ENCODE measurements around the gene GPR84. TPM values are rescaled to one million over a fixed set of nuclear protein-coding genes. Genes with fewer than 3 reads are reported as not detected.

Gene GPR84
- polyA plus RNA-seq, 2 of the 4 experiments (the other 2 are of a cell fraction): not detected

DNA sequence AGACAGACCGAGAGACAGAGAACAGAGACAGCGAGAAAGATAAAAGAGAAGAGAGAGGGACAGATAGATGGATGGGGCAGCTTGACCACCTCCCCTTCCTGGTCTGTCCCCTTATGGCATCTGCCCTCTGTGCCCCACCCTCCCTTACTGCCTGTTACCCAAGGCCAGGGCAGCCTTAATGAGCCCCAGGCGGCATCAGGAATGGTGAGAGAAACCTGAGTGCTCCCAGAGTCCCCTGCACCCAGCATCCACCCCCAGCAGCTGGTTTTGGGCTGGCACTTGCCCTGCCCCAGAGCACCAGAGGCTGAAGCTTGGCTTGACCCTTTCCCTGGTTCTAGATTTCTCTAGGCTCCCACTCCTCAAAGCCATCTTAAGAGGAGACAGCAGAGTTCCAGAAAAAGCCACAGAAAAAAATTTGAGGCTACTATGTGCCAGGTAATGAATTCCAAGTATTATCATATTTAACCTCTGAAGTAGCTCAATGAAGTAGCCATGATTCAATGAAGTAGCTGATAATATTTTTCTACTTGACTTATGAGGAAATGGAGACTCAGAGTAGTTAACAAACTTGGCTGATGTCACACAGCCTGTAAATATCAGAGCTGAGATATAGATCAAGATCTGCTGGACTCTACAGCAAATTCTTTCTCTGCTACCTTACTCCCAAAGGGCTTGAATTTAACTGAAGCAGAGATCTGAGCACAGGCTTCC is 22.3 kb upstream of the GPR84 start:
- Histone ChIP-seq H3K4me2 (no peak overlapping the region), H3K4me1 (peaks cover 35% of the 10 kb centered on the region; the same call in 2 of the 3 replicates), H3K9me3 (no peaks in the 10 kb centered on the region), H3K4me3 (no peak overlapping the region), H3K27ac (no peak overlapping the region)
- DNase-seq (ENCODE audit: low read depth in 1 of 2, low spot score in 1 of 2) (no peak), FAIRE-seq (no peak), ATAC-seq (no peak)
- WGBS (ENCODE audit: missing lambda C conversion rate): 81% methylated on average over 3 of the region's 3 CpGs
- CTCF ChIA-PET: interaction anchor here (0.6 to 11.5 kb wide), 8 partner anchors 14 to 1500 kb away, joined by 3 to 224 read pairs (median 4); no protein-coding TSS in a partner anchor
- POLR2A ChIA-PET: no interaction called here
- TF ChIP-seq HDAC2 (IDR thresholded peaks at IDR 0.05) (no peak), RCOR1 (IDR thresholded peaks at IDR 0.05; ENCODE audit: low read depth, low read length) (no peak), ZC3H11A (IDR thresholded peaks at IDR 0.05) (no peak), CBX2 (IDR thresholded peaks at IDR 0.05; ENCODE audit: borderline replicate concordance, low read depth) (no peak)
- TF ChIP-seq, protein P1, sequence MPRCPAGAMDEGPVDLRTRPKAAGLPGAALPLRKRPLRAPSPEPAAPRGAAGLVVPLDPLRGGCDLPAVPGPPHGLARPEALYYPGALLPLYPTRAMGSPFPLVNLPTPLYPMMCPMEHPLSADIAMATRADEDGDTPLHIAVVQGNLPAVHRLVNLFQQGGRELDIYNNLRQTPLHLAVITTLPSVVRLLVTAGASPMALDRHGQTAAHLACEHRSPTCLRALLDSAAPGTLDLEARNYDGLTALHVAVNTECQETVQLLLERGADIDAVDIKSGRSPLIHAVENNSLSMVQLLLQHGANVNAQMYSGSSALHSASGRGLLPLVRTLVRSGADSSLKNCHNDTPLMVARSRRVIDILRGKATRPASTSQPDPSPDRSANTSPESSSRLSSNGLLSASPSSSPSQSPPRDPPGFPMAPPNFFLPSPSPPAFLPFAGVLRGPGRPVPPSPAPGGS (IDR thresholded peaks at IDR 0.05): no peak
- TF ChIP-seq, protein P2, sequence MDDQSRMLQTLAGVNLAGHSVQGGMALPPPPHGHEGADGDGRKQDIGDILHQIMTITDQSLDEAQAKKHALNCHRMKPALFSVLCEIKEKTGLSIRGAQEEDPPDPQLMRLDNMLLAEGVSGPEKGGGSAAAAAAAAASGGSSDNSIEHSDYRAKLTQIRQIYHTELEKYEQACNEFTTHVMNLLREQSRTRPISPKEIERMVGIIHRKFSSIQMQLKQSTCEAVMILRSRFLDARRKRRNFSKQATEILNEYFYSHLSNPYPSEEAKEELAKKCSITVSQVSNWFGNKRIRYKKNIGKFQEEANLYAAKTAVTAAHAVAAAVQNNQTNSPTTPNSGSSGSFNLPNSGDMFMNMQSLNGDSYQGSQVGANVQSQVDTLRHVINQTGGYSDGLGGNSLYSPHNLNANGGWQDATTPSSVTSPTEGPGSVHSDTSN (IDR thresholded peaks at IDR 0.05): no peak
- TF ChIP-seq, protein P3, sequence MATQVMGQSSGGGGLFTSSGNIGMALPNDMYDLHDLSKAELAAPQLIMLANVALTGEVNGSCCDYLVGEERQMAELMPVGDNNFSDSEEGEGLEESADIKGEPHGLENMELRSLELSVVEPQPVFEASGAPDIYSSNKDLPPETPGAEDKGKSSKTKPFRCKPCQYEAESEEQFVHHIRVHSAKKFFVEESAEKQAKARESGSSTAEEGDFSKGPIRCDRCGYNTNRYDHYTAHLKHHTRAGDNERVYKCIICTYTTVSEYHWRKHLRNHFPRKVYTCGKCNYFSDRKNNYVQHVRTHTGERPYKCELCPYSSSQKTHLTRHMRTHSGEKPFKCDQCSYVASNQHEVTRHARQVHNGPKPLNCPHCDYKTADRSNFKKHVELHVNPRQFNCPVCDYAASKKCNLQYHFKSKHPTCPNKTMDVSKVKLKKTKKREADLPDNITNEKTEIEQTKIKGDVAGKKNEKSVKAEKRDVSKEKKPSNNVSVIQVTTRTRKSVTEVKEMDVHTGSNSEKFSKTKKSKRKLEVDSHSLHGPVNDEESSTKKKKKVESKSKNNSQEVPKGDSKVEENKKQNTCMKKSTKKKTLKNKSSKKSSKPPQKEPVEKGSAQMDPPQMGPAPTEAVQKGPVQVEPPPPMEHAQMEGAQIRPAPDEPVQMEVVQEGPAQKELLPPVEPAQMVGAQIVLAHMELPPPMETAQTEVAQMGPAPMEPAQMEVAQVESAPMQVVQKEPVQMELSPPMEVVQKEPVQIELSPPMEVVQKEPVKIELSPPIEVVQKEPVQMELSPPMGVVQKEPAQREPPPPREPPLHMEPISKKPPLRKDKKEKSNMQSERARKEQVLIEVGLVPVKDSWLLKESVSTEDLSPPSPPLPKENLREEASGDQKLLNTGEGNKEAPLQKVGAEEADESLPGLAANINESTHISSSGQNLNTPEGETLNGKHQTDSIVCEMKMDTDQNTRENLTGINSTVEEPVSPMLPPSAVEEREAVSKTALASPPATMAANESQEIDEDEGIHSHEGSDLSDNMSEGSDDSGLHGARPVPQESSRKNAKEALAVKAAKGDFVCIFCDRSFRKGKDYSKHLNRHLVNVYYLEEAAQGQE (IDR thresholded peaks at IDR 0.05): no peak

DNA sequence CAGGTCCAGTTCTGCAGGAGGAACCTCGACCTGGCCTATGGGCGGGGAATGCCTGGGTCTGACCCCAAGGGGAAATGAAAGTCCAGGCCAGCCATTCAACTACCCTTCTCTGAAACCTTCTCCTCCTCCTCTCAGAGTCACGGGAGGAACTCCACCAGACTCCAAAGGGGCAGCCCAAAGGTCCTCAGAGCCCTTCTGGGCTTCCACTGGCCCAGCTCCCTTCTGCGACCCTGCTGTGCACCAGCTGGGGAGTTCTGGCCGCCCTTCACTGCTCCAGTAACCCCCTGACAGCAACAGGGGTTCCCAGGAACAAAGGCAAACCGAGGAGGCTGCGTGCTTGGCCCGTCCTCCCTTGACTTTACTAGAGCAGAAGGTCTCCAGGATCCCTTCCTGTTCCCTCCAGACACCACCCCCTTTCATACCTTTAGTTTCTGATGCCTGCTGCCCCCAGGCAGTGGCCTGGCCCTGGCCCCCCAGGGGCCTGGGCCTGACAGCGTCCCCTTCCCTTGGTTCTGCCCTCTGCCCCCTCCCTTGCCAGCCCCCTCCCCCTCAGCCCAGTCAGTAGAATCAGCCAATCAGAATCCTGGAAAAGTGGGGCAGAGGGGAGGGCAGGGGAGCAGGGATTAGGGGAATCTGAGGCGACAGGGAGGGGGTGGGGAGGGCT is 21.1 kb upstream of the GPR84 start:
- Histone ChIP-seq H3K27ac (0 out of 6 replicates have a peak overlapping the region, but pooled peaks of 1 of the 2 experiments have one; percentile 20), H3K9me3 (no peaks in the 10 kb centered on the region), H3K4me3 (no peak overlapping the region), H3K4me1 (peaks cover 30% of the 10 kb centered on the region; the same call in 2 of the 3 replicates), H3K4me2 (no peak overlapping the region)
- ATAC-seq (no peak), DNase-seq (ENCODE audit: low read depth in 1 of 2, low spot score in 1 of 2) (no peak), FAIRE-seq (no peak)
- ChIA-PET POLR2A (no interaction called here), CTCF (interaction anchor here (0.5 to 11.5 kb wide), 9 partner anchors 8 to 824 kb away, joined by 3 to 224 read pairs (median 4); no protein-coding TSS in a partner anchor)
- TF ChIP-seq NFE2L2 (conservative IDR thresholded peaks at IDR 0.05; ENCODE audit: low read length): no peak
- WGBS (ENCODE audit: missing lambda C conversion rate): 73% methylated on average over 8 of the region's 10 CpGs

DNA sequence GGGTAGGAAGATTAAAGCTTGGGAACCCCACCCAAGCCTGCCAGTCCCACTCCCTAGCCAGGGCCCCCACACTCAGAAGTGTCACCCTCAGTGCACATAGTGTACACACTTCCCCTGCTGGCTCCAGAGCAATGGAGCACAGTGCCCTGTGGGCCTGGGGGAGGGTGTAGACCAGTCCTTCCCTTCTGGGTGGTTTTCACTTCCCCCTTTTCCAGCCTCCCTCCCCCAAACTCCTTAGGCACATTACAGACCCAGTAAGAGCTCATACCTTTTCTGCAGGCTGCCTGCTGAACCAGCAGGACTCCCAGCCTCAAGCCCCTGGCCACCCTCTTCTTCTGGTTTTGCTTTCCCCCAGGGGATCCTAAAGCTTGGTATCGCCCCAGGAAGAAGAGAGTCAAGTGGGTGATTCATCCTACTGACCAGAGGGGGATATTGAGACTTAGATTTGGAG is 20.3 kb upstream of the GPR84 start, which contains the start of gene ZNF385A:
ZNF385A (minus strand) TSS at position 143 of the 451 bp plus-strand sequence. CDS start 219 bp downstream, outside the sequence.
- Histone ChIP-seq H3K9me3 (no peaks in the 10 kb centered on the region), H3K4me3 (no peak within 1 kb of the TSS), H3K27ac (peak within 1 kb of the TSS in 1 of 2 experiments; percentile 20; a peak in 1 of 6 replicates), H3K4me1 (peaks cover 29% of the 10 kb centered on the region; the same call in 2 of the 3 replicates), H3K4me2 (no peak within 1 kb of the TSS)
- DNase-seq (ENCODE audit: low read depth in 1 of 2, low spot score in 1 of 2): no peak
- CTCF ChIA-PET: interaction anchor here (0.5 to 11.5 kb wide), 8 partner anchors 9 to 825 kb away, joined by 3 to 224 read pairs (median 5); no protein-coding TSS in a partner anchor
- no peak for FAIRE-seq
- WGBS (ENCODE audit: missing lambda C conversion rate): 81% methylated on average over 1 of the region's 1 CpG
- no peak for ATAC-seq
- POLR2A ChIA-PET: no interaction called here
- TF ChIP-seq POLR2AphosphoS2 (conservative IDR thresholded peaks at IDR 0.05; ENCODE audit: low read length): no peak
- no peak for TF ChIP-seq SMC3 (IDR thresholded peaks at IDR 0.05)
- TF ChIP-seq, protein P1 (IDR thresholded peaks at IDR 0.05): no peak
- TF ChIP-seq, protein P4, sequence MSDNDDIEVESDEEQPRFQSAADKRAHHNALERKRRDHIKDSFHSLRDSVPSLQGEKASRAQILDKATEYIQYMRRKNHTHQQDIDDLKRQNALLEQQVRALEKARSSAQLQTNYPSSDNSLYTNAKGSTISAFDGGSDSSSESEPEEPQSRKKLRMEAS (IDR thresholded peaks at IDR 0.05): no peak
- TF ChIP-seq, protein P5, sequence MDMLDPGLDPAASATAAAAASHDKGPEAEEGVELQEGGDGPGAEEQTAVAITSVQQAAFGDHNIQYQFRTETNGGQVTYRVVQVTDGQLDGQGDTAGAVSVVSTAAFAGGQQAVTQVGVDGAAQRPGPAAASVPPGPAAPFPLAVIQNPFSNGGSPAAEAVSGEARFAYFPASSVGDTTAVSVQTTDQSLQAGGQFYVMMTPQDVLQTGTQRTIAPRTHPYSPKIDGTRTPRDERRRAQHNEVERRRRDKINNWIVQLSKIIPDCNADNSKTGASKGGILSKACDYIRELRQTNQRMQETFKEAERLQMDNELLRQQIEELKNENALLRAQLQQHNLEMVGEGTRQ (IDR thresholded peaks at IDR 0.05): no peak
- TF ChIP-seq NPAS2 (CRISPR knock-in tag; IDR thresholded peaks at IDR 0.05; ENCODE audit: borderline replicate concordance): no peak
- TF ChIP-seq HOXB5 (CRISPR knock-in tag; IDR thresholded peaks at IDR 0.05): no peak
- TF ChIP-seq EP300 (IDR thresholded peaks at IDR 0.05): no peak
- TF ChIP-seq GATA3 (IDR thresholded peaks at IDR 0.05; ENCODE audit: borderline replicate concordance): no peak
- no peak for TF ChIP-seq CHD4 (IDR thresholded peaks at IDR 0.05; ENCODE audit: borderline replicate concordance)
- no peak for TF ChIP-seq HDAC2 (IDR thresholded peaks at IDR 0.05)
- TF ChIP-seq, protein P6, sequence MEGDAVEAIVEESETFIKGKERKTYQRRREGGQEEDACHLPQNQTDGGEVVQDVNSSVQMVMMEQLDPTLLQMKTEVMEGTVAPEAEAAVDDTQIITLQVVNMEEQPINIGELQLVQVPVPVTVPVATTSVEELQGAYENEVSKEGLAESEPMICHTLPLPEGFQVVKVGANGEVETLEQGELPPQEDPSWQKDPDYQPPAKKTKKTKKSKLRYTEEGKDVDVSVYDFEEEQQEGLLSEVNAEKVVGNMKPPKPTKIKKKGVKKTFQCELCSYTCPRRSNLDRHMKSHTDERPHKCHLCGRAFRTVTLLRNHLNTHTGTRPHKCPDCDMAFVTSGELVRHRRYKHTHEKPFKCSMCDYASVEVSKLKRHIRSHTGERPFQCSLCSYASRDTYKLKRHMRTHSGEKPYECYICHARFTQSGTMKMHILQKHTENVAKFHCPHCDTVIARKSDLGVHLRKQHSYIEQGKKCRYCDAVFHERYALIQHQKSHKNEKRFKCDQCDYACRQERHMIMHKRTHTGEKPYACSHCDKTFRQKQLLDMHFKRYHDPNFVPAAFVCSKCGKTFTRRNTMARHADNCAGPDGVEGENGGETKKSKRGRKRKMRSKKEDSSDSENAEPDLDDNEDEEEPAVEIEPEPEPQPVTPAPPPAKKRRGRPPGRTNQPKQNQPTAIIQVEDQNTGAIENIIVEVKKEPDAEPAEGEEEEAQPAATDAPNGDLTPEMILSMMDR (IDR thresholded peaks at IDR 0.05): no peak
